H9 (cell line): ENCODE results near the gene CARD11. TPM values are rescaled to one million over a fixed set of nuclear protein-coding genes. Genes with fewer than 3 reads are reported as not detected.
A peak's percentile ranks its signal among the peaks of the same experiment; 100 is the strongest.

Source experiments
- DNase-seq: peaks from one replicate; pipeline ENCODE4 v3.0.0-alpha.2; 2017
- H2AFZ ChIP-seq: one replicate; pipeline ENCODE4 v1.6.1; 2013; ENCODE audit warnings: mild to moderate bottlenecking, low read length, control low read depth, moderate library complexity
- H2AK5ac ChIP-seq: 2 replicates; pipeline ENCODE4 v1.6.1; 2013; ENCODE audit warnings: low read length, control low read depth, mixed read lengths; ENCODE audit not compliant: insufficient read length
- H2BK120ac ChIP-seq: one replicate; pipeline ENCODE4 v1.6.1; 2013; ENCODE audit warnings: low read depth, mild to moderate bottlenecking, low read length, control low read depth, inconsistent platforms; ENCODE audit not compliant: poor library complexity, severe bottlenecking
- H2BK12ac ChIP-seq: 2 replicates; pipeline ENCODE4 v1.6.1; 2013; ENCODE audit warnings: low read length, control low read depth, mixed read lengths, low read depth; ENCODE audit not compliant: insufficient read length
- H2BK15ac ChIP-seq: 2 replicates; pipeline ENCODE4 v1.6.1; 2013; ENCODE audit warnings: low read depth, low read length, control low read depth
- H2BK20ac ChIP-seq: one replicate; pipeline ENCODE4 v1.6.1; 2013; ENCODE audit warnings: low read depth, mild to moderate bottlenecking, low read length, control low read depth, inconsistent platforms; ENCODE audit not compliant: poor library complexity, severe bottlenecking
- H2BK5ac ChIP-seq: 2 replicates; pipeline ENCODE4 v1.6.1; 2013; ENCODE audit warnings: low read length, control low read depth, mixed read lengths; ENCODE audit not compliant: insufficient read length
- H3K14ac ChIP-seq: 2 replicates; pipeline ENCODE4 v1.6.1; 2013; ENCODE audit warnings: low read length, control low read depth; ENCODE audit not compliant: insufficient read depth
- H3K18ac ChIP-seq: 2 replicates; pipeline ENCODE4 v1.6.1; 2013; ENCODE audit warnings: low read depth, mild to moderate bottlenecking, mixed read lengths, low read length, control low read depth; ENCODE audit not compliant: insufficient read length
- H3K23ac ChIP-seq: 2 replicates; pipeline ENCODE4 v1.6.1; 2013; ENCODE audit warnings: low read length, control low read depth, mixed read lengths, low read depth; ENCODE audit not compliant: insufficient read length
- H3K23me2 ChIP-seq: 2 replicates; pipeline ENCODE4 v1.6.1; 2013; ENCODE audit warnings: low read depth, mild to moderate bottlenecking, mixed read lengths, low read length, control low read depth; ENCODE audit not compliant: insufficient read length, poor library complexity, severe bottlenecking
- H3K27ac ChIP-seq: 2 replicates; pipeline ENCODE4 v1.5.1; 2013; ENCODE audit warnings: low read length, control low read depth, mixed read lengths, low read depth; ENCODE audit not compliant: insufficient read length
- H3K27me3 ChIP-seq: 2 replicates; pipeline ENCODE4 v1.6.1; 2013; ENCODE audit warnings: low read length, control low read depth, inconsistent platforms; ENCODE audit not compliant: insufficient read depth
- H3K4ac ChIP-seq: 2 replicates; pipeline ENCODE4 v1.6.1; 2013; ENCODE audit warnings: low read depth, mild to moderate bottlenecking, control low read depth, inconsistent platforms, low read length, moderate library complexity
- H3K4me1 ChIP-seq: 2 replicates; pipeline ENCODE4 v1.6.1; 2013; ENCODE audit warnings: low read length, control low read depth, inconsistent platforms; ENCODE audit not compliant: insufficient read depth
- H3K4me2 ChIP-seq: 2 replicates; pipeline ENCODE4 v1.6.1; 2013; ENCODE audit warnings: low read length, control low read depth, mixed read lengths; ENCODE audit not compliant: insufficient read length, insufficient read depth
- H3K56ac ChIP-seq: 2 replicates; pipeline ENCODE4 v1.6.1; 2013; ENCODE audit warnings: low read depth, mild to moderate bottlenecking, mixed read lengths, low read length, control low read depth; ENCODE audit not compliant: insufficient read length
- H3K79me1 ChIP-seq: 2 replicates; pipeline ENCODE4 v1.6.1; 2013; ENCODE audit warnings: low read depth, mild to moderate bottlenecking, moderate library complexity, low read length, control low read depth, inconsistent platforms; ENCODE audit not compliant: insufficient read depth, poor library complexity, severe bottlenecking
- H3K79me2 ChIP-seq: 2 replicates; pipeline ENCODE4 v1.6.1; 2013; ENCODE audit warnings: low read length, control low read depth, inconsistent platforms; ENCODE audit not compliant: insufficient read depth
- H3K9ac ChIP-seq: 2 replicates; pipeline ENCODE4 v1.6.1; 2013; ENCODE audit warnings: low read length, control low read depth, mixed read lengths; ENCODE audit not compliant: insufficient read length; ENCODE audit errors: extremely low read depth
- H3K9me3 ChIP-seq: one replicate; pipeline ENCODE4 v1.6.1; 2013; ENCODE audit warnings: low read depth, low read length, inconsistent platforms; ENCODE audit not compliant: control insufficient read depth
- H3T11ph ChIP-seq: one replicate; pipeline ENCODE4 v1.6.1; 2013; ENCODE audit warnings: mild to moderate bottlenecking, low read length, control low read depth, inconsistent platforms
- H4K20me1 ChIP-seq: one replicate; pipeline ENCODE4 v1.6.1; 2013; ENCODE audit not compliant: control insufficient read depth, insufficient read length, insufficient read depth
- H4K5ac ChIP-seq: 2 replicates; pipeline ENCODE4 v1.6.1; 2013; ENCODE audit warnings: low read depth, mild to moderate bottlenecking, mixed read lengths, low read length, control low read depth; ENCODE audit not compliant: insufficient read length
- H4K8ac ChIP-seq: replicated peaks from 2 replicates; pipeline ENCODE4 v1.6.1; 2013; ENCODE audit warnings: low read length, control low read depth, mixed read lengths, low read depth; ENCODE audit not compliant: insufficient read length
- H4K91ac ChIP-seq: 2 replicates; pipeline ENCODE4 v1.6.1; 2013; ENCODE audit warnings: low read depth, mild to moderate bottlenecking, moderate library complexity, mixed read lengths, low read length, control low read depth; ENCODE audit not compliant: insufficient read length
- H3K27ac Mint-ChIP-seq, 3 experiments: 2 replicates in 2 of 3; 3 replicates in 1 of 3; pipeline ENCODE4 v1.8.0; 2020 to 2021; ENCODE audit warnings: mixed read lengths in 3 of 3, mild to moderate bottlenecking in 1 of 3, moderate library complexity in 1 of 3
- H3K27me3 Mint-ChIP-seq: 2 replicates; pipeline ENCODE4 v1.8.0; 2021; ENCODE audit warnings: low read depth, mild to moderate bottlenecking, moderate library complexity, mixed read lengths
- H3K36me3 Mint-ChIP-seq, 3 experiments: 2 replicates in 2 of 3; 3 replicates in 1 of 3; pipeline ENCODE4 v1.8.0; 2020 to 2021; ENCODE audit warnings: low read depth in 3 of 3, mixed read lengths in 3 of 3; ENCODE audit not compliant: insufficient read depth in 1 of 3
- H3K4me1 Mint-ChIP-seq, 2 experiments: 2 replicates each; pipeline ENCODE4 v1.8.0; 2020; ENCODE audit warnings: mixed read lengths in 2 of 2
- H3K4me3 Mint-ChIP-seq, 2 experiments: 2 replicates in 1 of 2; 3 replicates in 1 of 2; pipeline ENCODE4 v1.8.0; 2020 to 2021; ENCODE audit warnings: mild to moderate bottlenecking in 2 of 2, mixed read lengths in 2 of 2, moderate library complexity in 1 of 2
- H3K9me3 Mint-ChIP-seq, 2 experiments: 2 replicates in 1 of 2; 3 replicates in 1 of 2; pipeline ENCODE4 v1.8.0; 2020; ENCODE audit warnings: mild to moderate bottlenecking in 2 of 2, mixed read lengths in 2 of 2, moderate library complexity in 1 of 2
- WGBS: extraction: QIAGEN DNeasy Blood & Tissue Kit; methylation state at CpG from one replicate; pipeline ENCODE4 v1.1.7; 2013; ENCODE audit warnings: missing lambda C conversion rate, low lambda C conversion rate, mixed read lengths; ENCODE audit not compliant: insufficient read length; ENCODE audit errors: extremely low coverage; 5-methylcytosine and 5-hydroxymethylcytosine counted together
- total RNA-seq: library from RNA; stranded (reverse); gene quantifications from 2 replicates; pipeline ENCODE4 v1.2.1, GENCODE V29; 2021
- TF ChIP-seq, protein P1 (sequence below): fragments of 200-600 bp; sonication (generic); conservative IDR thresholded peaks from 3 replicates; pipeline ENCODE4 v1.8.0; 2021; ENCODE audit warnings: antibody characterized with exemption, mild to moderate bottlenecking

The CARD11 gene
- total RNA-seq, 1 experiment from 2014 or later: 20.0 TPM

DNA sequence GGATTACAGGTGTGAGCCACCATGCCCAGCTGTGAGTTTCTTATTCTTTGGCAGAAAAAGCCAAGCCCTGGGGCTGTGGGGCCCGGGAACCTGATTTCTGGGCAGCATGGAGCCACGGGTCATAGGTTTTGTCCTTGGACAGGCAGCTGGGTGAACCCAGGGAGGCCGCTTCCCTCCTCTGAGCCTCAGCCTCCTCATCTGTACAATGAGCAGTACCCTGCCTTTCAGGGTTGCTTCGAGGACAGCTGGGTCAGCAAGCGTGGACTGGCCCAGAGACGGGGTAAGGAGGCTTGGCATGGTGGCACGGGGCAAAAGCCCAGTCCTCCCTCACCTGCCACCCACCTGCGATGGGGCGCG, 115.4 kb downstream of the CARD11 start:
- H3K4me3 Mint-ChIP-seq: no peak overlapping the region
- H4K91ac ChIP-seq: no peak overlapping the region

More for the DNA sequence above, 115.4 kb downstream of the CARD11 start:
- no peaks in the 10 kb centered on the region for H3K9me3 ChIP-seq
- DNase-seq: peak; percentile 15
- H3K56ac ChIP-seq: no peak overlapping the region
- H4K8ac ChIP-seq: no peak overlapping the region
- Mint-ChIP-seq H3K27me3 (no peaks in the 10 kb centered on the region), H3K36me3 (peaks cover 0 to 7% (median 0%) of the 10 kb centered on the region in 3 experiments; a peak in 3 of 7 replicates), H3K27ac (no peak overlapping the region), H3K4me1 (no peaks in the 10 kb centered on the region), H3K9me3 (no peaks in the 10 kb centered on the region)
- no peak overlapping the region for H2BK5ac ChIP-seq
- no peaks in the 10 kb centered on the region for H3K79me2 ChIP-seq
- H4K5ac ChIP-seq: no peak overlapping the region
- H3T11ph ChIP-seq: no peak overlapping the region
- no peak overlapping the region for H3K14ac ChIP-seq
- no peaks in the 10 kb centered on the region for H3K27me3 ChIP-seq
- no CpG with 5 or more reads among the region's 10 CpGs for WGBS
- no peak overlapping the region for H2BK120ac ChIP-seq
- H3K9ac ChIP-seq: no peak overlapping the region
- no peak overlapping the region for H2BK12ac ChIP-seq
- H3K4me1 ChIP-seq: no peaks in the 10 kb centered on the region
- no peak overlapping the region for H3K23ac ChIP-seq
- no peaks in the 10 kb centered on the region for H3K23me2 ChIP-seq
- no peak overlapping the region for H2BK20ac ChIP-seq
- no peaks in the 10 kb centered on the region for H4K20me1 ChIP-seq
- no peak overlapping the region for H2AFZ ChIP-seq
- H3K18ac ChIP-seq: no peak overlapping the region
- no peak overlapping the region for H2AK5ac ChIP-seq
- no peak overlapping the region for H3K4ac ChIP-seq
- H3K4me2 ChIP-seq: no peak overlapping the region
- TF ChIP-seq, protein P1, sequence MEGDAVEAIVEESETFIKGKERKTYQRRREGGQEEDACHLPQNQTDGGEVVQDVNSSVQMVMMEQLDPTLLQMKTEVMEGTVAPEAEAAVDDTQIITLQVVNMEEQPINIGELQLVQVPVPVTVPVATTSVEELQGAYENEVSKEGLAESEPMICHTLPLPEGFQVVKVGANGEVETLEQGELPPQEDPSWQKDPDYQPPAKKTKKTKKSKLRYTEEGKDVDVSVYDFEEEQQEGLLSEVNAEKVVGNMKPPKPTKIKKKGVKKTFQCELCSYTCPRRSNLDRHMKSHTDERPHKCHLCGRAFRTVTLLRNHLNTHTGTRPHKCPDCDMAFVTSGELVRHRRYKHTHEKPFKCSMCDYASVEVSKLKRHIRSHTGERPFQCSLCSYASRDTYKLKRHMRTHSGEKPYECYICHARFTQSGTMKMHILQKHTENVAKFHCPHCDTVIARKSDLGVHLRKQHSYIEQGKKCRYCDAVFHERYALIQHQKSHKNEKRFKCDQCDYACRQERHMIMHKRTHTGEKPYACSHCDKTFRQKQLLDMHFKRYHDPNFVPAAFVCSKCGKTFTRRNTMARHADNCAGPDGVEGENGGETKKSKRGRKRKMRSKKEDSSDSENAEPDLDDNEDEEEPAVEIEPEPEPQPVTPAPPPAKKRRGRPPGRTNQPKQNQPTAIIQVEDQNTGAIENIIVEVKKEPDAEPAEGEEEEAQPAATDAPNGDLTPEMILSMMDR: no peak
- no peak overlapping the region for H2BK15ac ChIP-seq
- no peak overlapping the region for H3K27ac ChIP-seq
- no peaks in the 10 kb centered on the region for H3K79me1 ChIP-seq
